ENCODE data around the gene WNT5A.

- TF ChIP-seq CTCF (tag by site-specific recombination; IDR thresholded peaks at IDR 0.05), result no peak
- TF ChIP-seq ZBTB7A (tag by site-specific recombination; IDR thresholded peaks at IDR 0.05; ENCODE audit: low read depth), result no peak
- TF ChIP-seq PRDM2 (tag by site-specific recombination; IDR thresholded peaks at IDR 0.05; ENCODE audit: borderline replicate concordance), result no peak
- no peak for TF ChIP-seq ZNF747 (tag by site-specific recombination; IDR thresholded peaks at IDR 0.05)
- TF ChIP-seq ZNF513 (tag by site-specific recombination; IDR thresholded peaks at IDR 0.05), result no peak
- no peak for TF ChIP-seq ZNF777 (tag by site-specific recombination; IDR thresholded peaks at IDR 0.05; ENCODE audit: borderline replicate concordance)
- no peak for TF ChIP-seq ZNF121 (tag by site-specific recombination; IDR thresholded peaks at IDR 0.05)
- no peak for TF ChIP-seq ZNF133 (tag by site-specific recombination; IDR thresholded peaks at IDR 0.05)
- TF ChIP-seq ZEB2 (tag by site-specific recombination; IDR thresholded peaks at IDR 0.05), result no peak
- TF ChIP-seq ZNF175 (tag by site-specific recombination; IDR thresholded peaks at IDR 0.05), result no peak
- no peak for TF ChIP-seq ZBTB44 (tag by site-specific recombination; IDR thresholded peaks at IDR 0.05)
- TF ChIP-seq ZNF23 (tag by site-specific recombination; IDR thresholded peaks at IDR 0.05; ENCODE audit: borderline replicate concordance), result no peak
- no peak for TF ChIP-seq ZNF37A (tag by site-specific recombination; IDR thresholded peaks at IDR 0.05)
Measured at GRCh38 chr3:55417211-55417610, 69.9 kb downstream of the WNT5A start.

Data from HEK293 (cell line).